Measurements from ENCODE around the gene TSFM. TPM values are rescaled to one million over a fixed set of nuclear protein-coding genes. Genes with fewer than 3 reads are reported as not detected.

Gene TSFM
- total and polyA plus RNA-seq, 2 of the 13 experiments (the other 11 are each of a cell fraction or from before 2014, with no cell fraction given): 29.8 to 68.3 TPM

DNA sequence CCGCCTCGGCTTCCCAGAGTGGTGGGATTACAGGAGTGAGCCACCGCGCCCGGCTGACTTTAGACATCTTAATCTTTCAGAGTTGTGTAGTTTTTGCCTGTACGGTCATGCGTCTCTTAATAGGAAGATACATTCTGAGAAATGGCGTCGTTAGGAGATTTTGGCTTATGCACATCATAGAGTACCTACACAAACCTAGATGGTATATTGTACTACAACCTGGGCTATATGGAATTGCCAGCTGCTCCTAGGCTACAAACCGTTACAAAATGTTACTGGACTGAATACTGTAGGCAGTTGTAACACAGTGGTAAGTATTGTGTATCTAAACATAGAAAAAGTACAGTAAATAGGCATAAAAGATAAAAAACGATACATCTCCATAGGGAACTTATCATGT, 1.3 kb downstream of the TSFM start (continued):
- TF ChIP-seq, protein P1, sequence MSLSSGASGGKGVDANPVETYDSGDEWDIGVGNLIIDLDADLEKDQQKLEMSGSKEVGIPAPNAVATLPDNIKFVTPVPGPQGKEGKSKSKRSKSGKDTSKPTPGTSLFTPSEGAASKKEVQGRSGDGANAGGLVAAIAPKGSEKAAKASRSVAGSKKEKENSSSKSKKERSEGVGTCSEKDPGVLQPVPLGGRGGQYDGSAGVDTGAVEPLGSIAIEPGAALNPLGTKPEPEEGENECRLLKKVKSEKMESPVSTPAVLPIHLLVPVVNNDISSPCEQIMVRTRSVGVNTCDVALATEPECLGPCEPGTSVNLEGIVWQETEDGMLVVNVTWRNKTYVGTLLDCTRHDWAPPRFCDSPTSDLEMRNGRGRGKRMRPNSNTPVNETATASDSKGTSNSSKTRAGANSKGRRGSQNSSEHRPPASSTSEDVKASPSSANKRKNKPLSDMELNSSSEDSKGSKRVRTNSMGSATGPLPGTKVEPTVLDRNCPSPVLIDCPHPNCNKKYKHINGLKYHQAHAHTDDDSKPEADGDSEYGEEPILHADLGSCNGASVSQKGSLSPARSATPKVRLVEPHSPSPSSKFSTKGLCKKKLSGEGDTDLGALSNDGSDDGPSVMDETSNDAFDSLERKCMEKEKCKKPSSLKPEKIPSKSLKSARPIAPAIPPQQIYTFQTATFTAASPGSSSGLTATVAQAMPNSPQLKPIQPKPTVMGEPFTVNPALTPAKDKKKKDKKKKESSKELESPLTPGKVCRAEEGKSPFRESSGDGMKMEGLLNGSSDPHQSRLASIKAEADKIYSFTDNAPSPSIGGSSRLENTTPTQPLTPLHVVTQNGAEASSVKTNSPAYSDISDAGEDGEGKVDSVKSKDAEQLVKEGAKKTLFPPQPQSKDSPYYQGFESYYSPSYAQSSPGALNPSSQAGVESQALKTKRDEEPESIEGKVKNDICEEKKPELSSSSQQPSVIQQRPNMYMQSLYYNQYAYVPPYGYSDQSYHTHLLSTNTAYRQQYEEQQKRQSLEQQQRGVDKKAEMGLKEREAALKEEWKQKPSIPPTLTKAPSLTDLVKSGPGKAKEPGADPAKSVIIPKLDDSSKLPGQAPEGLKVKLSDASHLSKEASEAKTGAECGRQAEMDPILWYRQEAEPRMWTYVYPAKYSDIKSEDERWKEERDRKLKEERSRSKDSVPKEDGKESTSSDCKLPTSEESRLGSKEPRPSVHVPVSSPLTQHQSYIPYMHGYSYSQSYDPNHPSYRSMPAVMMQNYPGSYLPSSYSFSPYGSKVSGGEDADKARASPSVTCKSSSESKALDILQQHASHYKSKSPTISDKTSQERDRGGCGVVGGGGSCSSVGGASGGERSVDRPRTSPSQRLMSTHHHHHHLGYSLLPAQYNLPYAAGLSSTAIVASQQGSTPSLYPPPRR (CRISPR knock-in tag; IDR thresholded peaks at IDR 0.05; ENCODE audit: borderline replicate concordance): no peak
- TF ChIP-seq SKI (IDR thresholded peaks at IDR 0.05; ENCODE audit: partially characterized antibody) (no peak), THRA (CRISPR knock-in tag; IDR thresholded peaks at IDR 0.05; ENCODE audit: borderline replicate concordance) (no peak), ZNF543 (CRISPR knock-in tag; IDR thresholded peaks at IDR 0.05) (no peak), MAFF (IDR thresholded peaks at IDR 0.05; ENCODE audit: low read depth, low read length) (no peak)

DNA sequence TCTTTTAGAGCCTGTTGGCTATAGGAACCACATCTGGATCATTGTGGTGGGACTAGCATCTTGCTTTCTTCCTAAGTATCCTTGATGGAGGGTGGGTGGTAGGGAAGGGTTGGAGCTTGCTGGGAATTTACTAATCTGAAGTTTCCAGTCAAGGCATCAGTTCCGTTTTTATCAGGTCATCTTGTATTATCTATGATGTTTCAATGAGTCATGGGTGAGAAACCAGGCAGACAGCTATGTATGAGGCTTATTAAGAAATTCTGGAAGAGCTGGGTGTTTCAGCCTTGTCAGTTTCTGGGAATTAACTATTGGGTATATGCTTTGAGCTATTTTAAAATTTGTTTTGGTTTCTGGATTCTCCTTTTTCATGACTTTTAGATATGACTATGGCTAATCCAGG, 11.3 kb downstream of the TSFM start:
- Histone ChIP-seq H3K4me1 (ENCODE audit: insufficient read depth, low read length) (no peaks in the 10 kb centered on the region), H2AFZ (ENCODE audit: low read length) (no peak overlapping the region), H3K4me2 (ENCODE audit: low read depth, low read length) (no peak overlapping the region), H3K4me3 (replicated peaks in 1 of 3; ENCODE audit: insufficient read depth in 1 of 3, low read depth in 2 of 3, low read length in 3 of 3) (no peak overlapping the region), H3K27me3 (ENCODE audit: control insufficient read depth in 1 of 2, insufficient read depth in 2 of 2, low read length in 2 of 2) (no peaks in the 10 kb centered on the region), H3K9ac (ENCODE audit: insufficient read depth, low read depth, low read length) (no peak overlapping the region), H3K79me2 (ENCODE audit: insufficient read depth, low read length) (no peaks in the 10 kb centered on the region), H3K36me3 (replicated peaks in 1 of 2; ENCODE audit: control insufficient read depth in 1 of 2, insufficient read depth in 2 of 2, low read length in 2 of 2) (peaks cover 10 to 71% of the 10 kb centered on the region in 2 experiments), H3K9me3 (ENCODE audit: low read length) (no peaks in the 10 kb centered on the region), H4K20me1 (ENCODE audit: insufficient read depth, low read length) (no peaks in the 10 kb centered on the region), H3K27ac (ENCODE audit: extremely low read length, insufficient read depth, low read length) (no peak overlapping the region)
- ChIA-PET CTCF (ENCODE audit: low intra/inter-chr PET ratio, low total read pairs) (interaction anchor here (1.2 kb wide), 1 partner anchor 112 kb away, joined by 3 read pairs; no protein-coding TSS in a partner anchor), POLR2A (no interaction called here)
- no peak for TF ChIP-seq NR2F2 (IDR thresholded peaks at IDR 0.05; ENCODE audit: borderline replicate concordance, low read depth)
- TF ChIP-seq ISX (CRISPR knock-in tag; conservative IDR thresholded peaks at IDR 0.05): no peak
- TF ChIP-seq FOSL2 (CRISPR knock-in tag; IDR thresholded peaks at IDR 0.05): no peak
- in situ Hi-C loops (cut with HindIII; ENCODE audit: extremely low pct_ligation_motif_present, low pct_unique_long_range_greater_than_20kb): no loop called here
- ATAC-seq (no peak), FAIRE-seq (no peak), DNase-seq (ENCODE audit: low spot score) (no peak)
- BruUV-seq (replicated peaks): no TSS peak
- intact Hi-C loops (cut with micrococcal nuclease; ENCODE audit: unreplicated experiment): no loop called here
- 77% methylated on average over 1 of the region's 1 CpG for WGBS (ENCODE audit: low lambda C conversion rate)
